GM20000 (cell line): ENCODE measurements around the gene CEP135.

Experiments
- DNase-seq: peaks from one replicate; pipeline ENCODE4 v3.0.0; 2012; ENCODE audit warnings: low spot score
- CTCF ChIP-seq: IDR thresholded peaks from 2 replicates; pipeline ENCODE4 v1.5.1; 2012; ENCODE audit warnings: mild to moderate bottlenecking, control low read depth; ENCODE audit errors: extremely low read depth, missing control alignments

The CEP135 gene

GRCh38 chr4:55948726-55949481, at the start of gene CEP135:
Gene CEP135 (plus strand): TSS chr4:55948945. CDS start chr4:55952131, 3,186 bp downstream.
- peak; percentile 93 for DNase-seq
- peak; percentile 94 for TF ChIP-seq CTCF

- no peak for TF ChIP-seq CTCF
- no peak for DNase-seq
Observed at GRCh38 chr4:55902677-55903076, 46.1 kb upstream of the CEP135 start.

- no peak for DNase-seq
- TF ChIP-seq CTCF, result no peak
Observed at GRCh38 chr4:55903577-55903976, 45.2 kb upstream of the CEP135 start.

GRCh38 chr4:55904576-55904975, 44.2 kb upstream of the CEP135 start:
- TF ChIP-seq CTCF, result no peak
- no peak for DNase-seq

- no peak for DNase-seq
- no peak for TF ChIP-seq CTCF
Observed at GRCh38 chr4:55906323-55906722, 42.4 kb upstream of the CEP135 start.

- DNase-seq, result no peak
- no peak for TF ChIP-seq CTCF
Observed at GRCh38 chr4:55906989-55907388, 41.8 kb upstream of the CEP135 start.

GRCh38 chr4:55907469-55907868, 41.3 kb upstream of the CEP135 start:
- DNase-seq, result no peak
- no peak for TF ChIP-seq CTCF
